Activated naive CD4-positive, alpha-beta T cell treated with anti-CD3 and anti-CD28 coated beads, Interleukin-2, amount 50 U/mL, for 72 hours (primary cell): ENCODE data around the gene SORL1. TPM values are rescaled to one million over a fixed set of nuclear protein-coding genes. Genes with fewer than 3 reads are reported as not detected.
"Not testable (repeated sequence)": the region's sequence is repeated elsewhere in the genome, so short reads cannot be mapped to it uniquely, and the experiment has no call there.

Experiments used
- ATAC-seq, 2 donors: fragments of 150-1000 bp; cut with Tn5 transposase; 2 replicates each; pipeline ENCODE4 v1.10.0; 2021; ENCODE audit warnings: mild to moderate bottlenecking in 2 of 2, moderate library complexity in 2 of 2
- DNase-seq, 2 donors: peaks; one replicate each; pipeline ENCODE4 v3.0.0; 2021 to 2022; ENCODE audit warnings: low spot score in 2 of 2
- H3K27ac Mint-ChIP-seq, 2 donors: one replicate each; pipeline ENCODE4 v1.8.0; 2022; ENCODE audit warnings: mild to moderate bottlenecking in 2 of 2, mixed read lengths in 2 of 2
- H3K36me3 Mint-ChIP-seq, 2 donors: one replicate each; pipeline ENCODE4 v1.8.0; 2022; ENCODE audit warnings: mixed read lengths in 2 of 2
- H3K9me3 Mint-ChIP-seq, 2 donors: one replicate each; pipeline ENCODE4 v1.8.0; 2022; ENCODE audit warnings: mixed read lengths in 2 of 2
- total RNA-seq, 2 donors: library from RNA; stranded (reverse); gene quantifications; one replicate each; pipeline ENCODE4 v1.2.3, GENCODE V29; 2022

SORL1 gene, protein sequence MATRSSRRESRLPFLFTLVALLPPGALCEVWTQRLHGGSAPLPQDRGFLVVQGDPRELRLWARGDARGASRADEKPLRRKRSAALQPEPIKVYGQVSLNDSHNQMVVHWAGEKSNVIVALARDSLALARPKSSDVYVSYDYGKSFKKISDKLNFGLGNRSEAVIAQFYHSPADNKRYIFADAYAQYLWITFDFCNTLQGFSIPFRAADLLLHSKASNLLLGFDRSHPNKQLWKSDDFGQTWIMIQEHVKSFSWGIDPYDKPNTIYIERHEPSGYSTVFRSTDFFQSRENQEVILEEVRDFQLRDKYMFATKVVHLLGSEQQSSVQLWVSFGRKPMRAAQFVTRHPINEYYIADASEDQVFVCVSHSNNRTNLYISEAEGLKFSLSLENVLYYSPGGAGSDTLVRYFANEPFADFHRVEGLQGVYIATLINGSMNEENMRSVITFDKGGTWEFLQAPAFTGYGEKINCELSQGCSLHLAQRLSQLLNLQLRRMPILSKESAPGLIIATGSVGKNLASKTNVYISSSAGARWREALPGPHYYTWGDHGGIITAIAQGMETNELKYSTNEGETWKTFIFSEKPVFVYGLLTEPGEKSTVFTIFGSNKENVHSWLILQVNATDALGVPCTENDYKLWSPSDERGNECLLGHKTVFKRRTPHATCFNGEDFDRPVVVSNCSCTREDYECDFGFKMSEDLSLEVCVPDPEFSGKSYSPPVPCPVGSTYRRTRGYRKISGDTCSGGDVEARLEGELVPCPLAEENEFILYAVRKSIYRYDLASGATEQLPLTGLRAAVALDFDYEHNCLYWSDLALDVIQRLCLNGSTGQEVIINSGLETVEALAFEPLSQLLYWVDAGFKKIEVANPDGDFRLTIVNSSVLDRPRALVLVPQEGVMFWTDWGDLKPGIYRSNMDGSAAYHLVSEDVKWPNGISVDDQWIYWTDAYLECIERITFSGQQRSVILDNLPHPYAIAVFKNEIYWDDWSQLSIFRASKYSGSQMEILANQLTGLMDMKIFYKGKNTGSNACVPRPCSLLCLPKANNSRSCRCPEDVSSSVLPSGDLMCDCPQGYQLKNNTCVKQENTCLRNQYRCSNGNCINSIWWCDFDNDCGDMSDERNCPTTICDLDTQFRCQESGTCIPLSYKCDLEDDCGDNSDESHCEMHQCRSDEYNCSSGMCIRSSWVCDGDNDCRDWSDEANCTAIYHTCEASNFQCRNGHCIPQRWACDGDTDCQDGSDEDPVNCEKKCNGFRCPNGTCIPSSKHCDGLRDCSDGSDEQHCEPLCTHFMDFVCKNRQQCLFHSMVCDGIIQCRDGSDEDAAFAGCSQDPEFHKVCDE (N-terminal part only)
- 100 to 1,000 TPM in 1 of 2 donors, 10 to 100 TPM in 1; 90.4 to 139 TPM for total RNA-seq

GRCh38 chr11:121451986-121452608 lies at the start of gene SORL1:
SORL1 (plus strand) TSS chr11:121452314; CDS start chr11:121452332, 18 bp downstream.
- Mint-ChIP-seq H3K27ac (peak within 1 kb of the TSS; percentile 92 to 96), H3K9me3 (no peaks in the 10 kb centered on the region), H3K36me3 (peaks cover 32 to 36% of the 10 kb centered on the region in 2 donors)
- DNase-seq, result peak in 1 of 2 donors; percentile 77
- ATAC-seq, result peak; percentile 49 to 79

DNA sequence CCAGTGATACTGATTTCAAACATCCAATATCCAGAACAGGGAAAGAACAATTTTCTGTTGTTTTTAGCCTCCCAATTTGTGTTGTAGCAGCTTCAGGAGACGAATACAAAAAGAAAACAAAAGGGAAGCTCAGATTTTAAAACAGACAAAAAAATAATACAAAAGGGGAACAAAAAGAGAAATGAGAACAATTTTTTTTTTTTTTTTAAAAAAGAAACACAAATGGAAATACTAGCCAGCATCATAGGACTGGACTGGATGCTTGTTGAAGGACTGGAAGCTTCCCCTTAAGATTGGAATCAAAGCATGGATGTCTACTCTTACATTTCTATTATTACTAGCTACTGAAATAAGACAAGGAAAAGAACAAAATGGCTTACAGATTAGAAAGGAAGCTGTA lies 46.5 kb upstream of the SORL1 start:
- H3K36me3 Mint-ChIP-seq, result peaks cover 4 to 16% of the 10 kb centered on the region in 2 donors
- ATAC-seq (no peak), DNase-seq (no peak)
- H3K9me3 Mint-ChIP-seq, result peaks cover 8 to 16% of the 10 kb centered on the region in 2 donors
- no peak overlapping the region for H3K27ac Mint-ChIP-seq

DNA sequence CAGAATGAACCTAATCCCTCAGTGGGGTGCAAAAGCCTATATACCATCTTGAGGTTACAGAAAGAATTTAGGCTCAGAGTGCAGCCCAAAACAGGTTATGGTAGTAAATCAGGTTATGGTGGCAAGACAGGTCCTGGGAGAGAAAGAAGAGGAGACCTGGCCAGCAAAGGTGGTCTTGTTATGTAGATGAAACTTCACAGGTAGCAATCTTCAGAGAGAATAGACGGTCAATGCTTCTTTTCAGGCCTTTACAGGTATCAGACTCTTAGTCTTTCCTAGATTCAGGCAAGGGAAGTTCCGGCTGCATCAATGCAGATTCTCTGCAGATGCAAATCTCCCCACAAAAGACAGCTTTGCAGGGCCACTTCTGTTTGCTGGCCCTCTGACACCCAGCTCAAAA lies 45.8 kb upstream of the SORL1 start:
- ATAC-seq (no peak), DNase-seq (no peak)
- peaks cover 4 to 14% of the 10 kb centered on the region in 2 donors for H3K36me3 Mint-ChIP-seq
- H3K9me3 Mint-ChIP-seq, result peaks cover 8 to 16% of the 10 kb centered on the region in 2 donors
- no peak overlapping the region for H3K27ac Mint-ChIP-seq

- no peak for ATAC-seq
- Mint-ChIP-seq H3K27ac (no peak overlapping the region), H3K36me3 (peaks cover 0 to 8% of the 10 kb centered on the region in 2 donors), H3K9me3 (peaks cover 0 to 5% of the 10 kb centered on the region in 2 donors)
- DNase-seq, result no peak
Measured at GRCh38 chr11:121408830-121409229, 43.3 kb upstream of the SORL1 start.

GRCh38 chr11:121410041-121410440 lies 42.1 kb upstream of the SORL1 start:
- DNase-seq, H3K9me3 Mint-ChIP-seq, H3K36me3 Mint-ChIP-seq: not testable (repeated sequence)
- ATAC-seq, result peak; percentile 11 to 66
- peak overlapping the region in 1 of 2 donors; percentile 7 for H3K27ac Mint-ChIP-seq

- ATAC-seq, result peak; percentile 53 to 78
- H3K9me3 Mint-ChIP-seq, DNase-seq, H3K36me3 Mint-ChIP-seq: not testable (repeated sequence)
- H3K27ac Mint-ChIP-seq, result peak overlapping the region; percentile 82 to 90
Measured at GRCh38 chr11:121411330-121411729, 40.8 kb upstream of the SORL1 start.

GRCh38 chr11:121412000-121412587 lies 40.0 kb upstream of the SORL1 start:
- H3K9me3 Mint-ChIP-seq, result no peaks in the 10 kb centered on the region
- DNase-seq (no peak), ATAC-seq (no peak)
- H3K27ac Mint-ChIP-seq, result no peak overlapping the region
- peaks cover 0 to 8% of the 10 kb centered on the region in 2 donors for H3K36me3 Mint-ChIP-seq

DNA sequence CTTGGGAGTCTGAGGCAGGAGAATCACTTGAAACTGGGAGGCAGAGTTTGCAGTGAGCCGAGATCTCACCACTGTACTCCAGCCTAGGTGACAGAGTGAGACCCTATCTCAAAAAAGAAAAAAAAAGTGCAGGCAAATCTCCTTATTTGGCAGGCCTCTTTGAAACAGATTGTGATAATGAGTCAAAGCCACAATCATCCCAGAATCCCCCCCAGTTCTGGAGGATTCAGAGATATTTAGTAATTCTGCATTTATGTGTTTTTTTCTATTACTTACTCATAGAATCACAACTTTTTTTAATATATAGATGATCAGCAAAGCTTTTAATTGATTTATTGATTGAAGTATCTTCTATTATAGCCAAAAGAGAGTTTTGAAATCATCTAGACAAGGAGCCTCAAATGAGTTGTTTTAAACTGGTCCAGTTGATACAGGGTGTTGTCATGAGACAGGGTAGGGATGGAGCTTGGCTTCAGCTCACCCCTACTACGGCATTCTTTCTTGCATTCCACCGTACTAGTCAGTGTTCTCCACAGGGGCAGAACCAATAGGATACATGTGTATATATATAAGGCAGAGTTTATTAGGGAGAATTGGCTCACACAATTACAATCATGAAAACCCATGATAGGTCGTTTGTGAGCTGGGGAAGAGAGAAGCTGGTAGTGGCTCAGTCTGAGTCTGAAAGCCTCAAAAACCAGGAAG lies 39.3 kb upstream of the SORL1 start:
- H3K27ac Mint-ChIP-seq, result peak overlapping the region in 1 of 2 donors; percentile 60
- no peak for ATAC-seq

GRCh38 chr11:121414141-121414913 lies 37.8 kb upstream of the SORL1 start:
- H3K9me3 Mint-ChIP-seq, result no peaks in the 10 kb centered on the region
- DNase-seq, result no peak

More for the DNA sequence above, 39.3 kb upstream of the SORL1 start:
- no peaks in the 10 kb centered on the region for H3K9me3 Mint-ChIP-seq
- DNase-seq, result no peak
- H3K36me3 Mint-ChIP-seq, result peaks cover 0 to 8% of the 10 kb centered on the region in 2 donors

GRCh38 chr11:121415856-121416255 lies 36.3 kb upstream of the SORL1 start:
- no peak for ATAC-seq
- DNase-seq, result no peak
- no peaks in the 10 kb centered on the region for H3K9me3 Mint-ChIP-seq
- no peak overlapping the region for H3K27ac Mint-ChIP-seq
- peaks cover 0 to 8% of the 10 kb centered on the region in 2 donors for H3K36me3 Mint-ChIP-seq

More at GRCh38 chr11:121414141-121414913, 37.8 kb upstream of the SORL1 start:
- Mint-ChIP-seq H3K27ac (no peak overlapping the region), H3K36me3 (peaks cover 0 to 8% of the 10 kb centered on the region in 2 donors)
- no peak for ATAC-seq

DNA sequence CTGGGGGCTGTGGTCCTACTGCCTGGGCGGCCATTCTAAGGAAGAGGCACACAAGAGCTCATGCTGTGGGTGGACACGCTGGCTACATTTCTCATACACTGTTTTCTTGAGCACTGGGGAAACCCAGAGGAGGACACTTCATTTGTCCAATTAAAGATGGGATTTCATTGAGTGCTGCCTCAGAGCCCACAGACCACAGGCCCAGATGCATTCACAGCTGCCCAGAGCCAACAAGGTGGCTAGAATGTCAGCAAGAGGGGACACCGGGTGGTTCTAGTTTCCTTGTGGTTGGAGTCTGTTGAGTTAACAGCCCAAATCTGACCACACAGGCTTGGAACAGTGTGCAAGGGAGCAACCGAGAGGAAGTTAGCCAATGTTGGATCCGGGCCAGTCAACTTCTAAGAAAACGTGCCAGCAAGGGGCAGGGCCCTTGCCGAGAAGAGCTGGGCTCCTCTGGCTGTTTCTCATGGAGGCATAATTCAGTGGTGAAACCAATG lies 35.0 kb upstream of the SORL1 start:
- H3K9me3 Mint-ChIP-seq, result no peaks in the 10 kb centered on the region
- DNase-seq, result peak; percentile 33 to 82
- H3K36me3 Mint-ChIP-seq, result peaks cover 0 to 8% of the 10 kb centered on the region in 2 donors
- peak; percentile 60 to 92 for ATAC-seq
- H3K27ac Mint-ChIP-seq, result peak overlapping the region; percentile 66 to 71

DNA sequence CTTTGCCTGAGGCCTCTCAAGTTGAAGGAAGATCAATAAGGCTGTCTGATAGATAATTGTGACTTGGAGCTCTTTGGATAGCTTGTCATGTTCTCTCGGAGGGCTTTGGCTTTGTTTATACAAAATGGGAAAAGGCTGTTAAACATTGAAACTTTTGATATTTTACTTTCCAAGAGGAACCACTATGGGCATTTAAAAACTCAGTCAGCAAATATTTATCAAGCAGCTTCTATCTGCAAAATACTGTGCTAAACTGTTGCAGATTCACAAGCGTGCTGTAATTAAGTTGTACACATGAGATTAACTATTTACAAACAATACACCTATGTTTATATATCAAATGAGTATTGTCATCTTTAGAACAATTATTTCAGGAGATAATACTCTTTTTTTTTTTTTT lies 34.5 kb upstream of the SORL1 start:
- peaks cover 0 to 8% of the 10 kb centered on the region in 2 donors for H3K36me3 Mint-ChIP-seq
- no peaks in the 10 kb centered on the region for H3K9me3 Mint-ChIP-seq
- ATAC-seq, result no peak
- no peak for DNase-seq
- H3K27ac Mint-ChIP-seq, result peak overlapping the region; percentile 66 to 71

GRCh38 chr11:121418625-121419114 lies 33.4 kb upstream of the SORL1 start:
- H3K9me3 Mint-ChIP-seq, result peaks cover 1 to 3% of the 10 kb centered on the region in 2 donors
- peak overlapping the region in 1 of 2 donors; percentile 51 for H3K27ac Mint-ChIP-seq
- H3K36me3 Mint-ChIP-seq, result peaks cover 0 to 4% of the 10 kb centered on the region in 2 donors
- ATAC-seq (peak in 1 of 2 donors; percentile 43), DNase-seq (no peak)

DNA sequence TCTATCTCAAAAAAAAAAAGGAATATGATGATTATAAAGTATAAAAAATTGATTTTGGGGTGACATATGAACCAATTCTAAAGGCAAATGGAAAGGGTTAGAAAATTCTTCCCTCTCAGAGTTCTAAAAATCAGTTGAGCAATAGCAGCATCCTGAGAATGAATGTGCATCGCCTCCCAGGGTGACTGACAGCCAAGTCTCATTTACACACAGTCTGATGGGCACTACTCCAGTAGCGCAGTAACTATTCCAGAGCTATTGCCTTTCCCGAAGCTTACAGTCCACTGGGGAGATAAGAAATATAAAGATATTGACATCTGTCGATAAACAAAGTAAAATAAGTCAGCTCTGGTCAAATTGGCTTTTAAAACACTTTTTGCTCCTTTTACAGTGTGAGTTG lies 32.3 kb upstream of the SORL1 start:
- H3K27ac Mint-ChIP-seq, result no peak overlapping the region
- peaks cover 5 to 13% of the 10 kb centered on the region in 2 donors for H3K9me3 Mint-ChIP-seq
- peaks cover 0 to 14% of the 10 kb centered on the region in 2 donors for H3K36me3 Mint-ChIP-seq
- ATAC-seq (no peak), DNase-seq (no peak)
